ENCODE data around the gene COBLL1.

- TF ChIP-seq, protein P1, sequence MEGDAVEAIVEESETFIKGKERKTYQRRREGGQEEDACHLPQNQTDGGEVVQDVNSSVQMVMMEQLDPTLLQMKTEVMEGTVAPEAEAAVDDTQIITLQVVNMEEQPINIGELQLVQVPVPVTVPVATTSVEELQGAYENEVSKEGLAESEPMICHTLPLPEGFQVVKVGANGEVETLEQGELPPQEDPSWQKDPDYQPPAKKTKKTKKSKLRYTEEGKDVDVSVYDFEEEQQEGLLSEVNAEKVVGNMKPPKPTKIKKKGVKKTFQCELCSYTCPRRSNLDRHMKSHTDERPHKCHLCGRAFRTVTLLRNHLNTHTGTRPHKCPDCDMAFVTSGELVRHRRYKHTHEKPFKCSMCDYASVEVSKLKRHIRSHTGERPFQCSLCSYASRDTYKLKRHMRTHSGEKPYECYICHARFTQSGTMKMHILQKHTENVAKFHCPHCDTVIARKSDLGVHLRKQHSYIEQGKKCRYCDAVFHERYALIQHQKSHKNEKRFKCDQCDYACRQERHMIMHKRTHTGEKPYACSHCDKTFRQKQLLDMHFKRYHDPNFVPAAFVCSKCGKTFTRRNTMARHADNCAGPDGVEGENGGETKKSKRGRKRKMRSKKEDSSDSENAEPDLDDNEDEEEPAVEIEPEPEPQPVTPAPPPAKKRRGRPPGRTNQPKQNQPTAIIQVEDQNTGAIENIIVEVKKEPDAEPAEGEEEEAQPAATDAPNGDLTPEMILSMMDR (IDR thresholded peaks at IDR 0.05) = no peak
- TF ChIP-seq EZH2phosphoT487 (IDR thresholded peaks at IDR 0.05) = no peak
Observed at GRCh38 chr2:164794432-164795231, 47.0 kb downstream of the COBLL1 start.

Data from neural progenitor cell (in vitro differentiated cells).